DMS79 (cell line): ENCODE results near the gene SRMS.

Experiments used
- DNase-seq: peaks from one replicate; lab custom pipeline; 2025; lab: John Stamatoyannopoulos, UW

SRMS gene

DNA sequence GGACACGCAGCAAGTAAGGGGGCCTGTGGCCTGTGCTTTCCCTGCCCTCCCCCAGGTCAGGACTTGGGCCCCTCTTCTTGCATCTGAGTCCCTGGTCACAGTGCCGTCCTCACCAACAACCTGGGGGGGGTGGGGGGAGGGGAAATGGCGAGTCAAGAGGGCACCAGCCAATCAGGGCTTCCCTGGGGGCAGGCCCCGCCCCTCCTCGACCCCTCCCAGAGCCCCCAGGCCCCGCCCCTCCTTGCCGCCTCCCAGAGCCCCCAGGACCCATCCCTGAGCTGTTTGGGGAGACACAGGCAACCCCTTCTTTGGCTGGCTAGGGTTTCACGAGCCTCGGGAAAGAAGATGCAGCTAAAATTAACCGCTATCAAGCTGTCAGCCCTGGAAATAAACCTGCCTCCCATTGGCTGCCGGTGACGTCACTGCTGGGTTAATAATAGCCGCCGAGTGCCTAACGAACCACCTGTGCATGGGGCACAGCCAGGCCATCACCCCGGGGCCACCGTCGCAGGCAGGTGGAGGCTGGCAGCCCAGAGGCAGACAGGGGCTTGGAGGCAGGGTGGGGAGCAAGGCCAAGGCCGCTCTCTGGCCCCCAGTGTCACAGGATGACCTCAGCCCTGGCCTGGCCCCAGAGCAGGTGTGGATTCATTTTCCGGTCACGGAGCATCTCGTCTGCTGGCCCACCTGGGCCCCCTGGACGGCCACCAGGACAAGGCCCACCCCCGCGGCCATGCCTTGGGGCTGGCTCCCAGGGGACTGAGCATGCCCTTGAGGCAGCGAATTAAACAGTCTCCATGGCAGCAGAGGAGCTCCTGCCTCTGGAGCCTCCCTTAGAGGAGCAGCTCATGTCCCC is 45.5 kb downstream of the SRMS start:
- peak; percentile 89 for DNase-seq

- DNase-seq = no peak
These were observed 46.4 kb downstream of the SRMS start for GRCh38 chr20:63500902-63501817.

DNA sequence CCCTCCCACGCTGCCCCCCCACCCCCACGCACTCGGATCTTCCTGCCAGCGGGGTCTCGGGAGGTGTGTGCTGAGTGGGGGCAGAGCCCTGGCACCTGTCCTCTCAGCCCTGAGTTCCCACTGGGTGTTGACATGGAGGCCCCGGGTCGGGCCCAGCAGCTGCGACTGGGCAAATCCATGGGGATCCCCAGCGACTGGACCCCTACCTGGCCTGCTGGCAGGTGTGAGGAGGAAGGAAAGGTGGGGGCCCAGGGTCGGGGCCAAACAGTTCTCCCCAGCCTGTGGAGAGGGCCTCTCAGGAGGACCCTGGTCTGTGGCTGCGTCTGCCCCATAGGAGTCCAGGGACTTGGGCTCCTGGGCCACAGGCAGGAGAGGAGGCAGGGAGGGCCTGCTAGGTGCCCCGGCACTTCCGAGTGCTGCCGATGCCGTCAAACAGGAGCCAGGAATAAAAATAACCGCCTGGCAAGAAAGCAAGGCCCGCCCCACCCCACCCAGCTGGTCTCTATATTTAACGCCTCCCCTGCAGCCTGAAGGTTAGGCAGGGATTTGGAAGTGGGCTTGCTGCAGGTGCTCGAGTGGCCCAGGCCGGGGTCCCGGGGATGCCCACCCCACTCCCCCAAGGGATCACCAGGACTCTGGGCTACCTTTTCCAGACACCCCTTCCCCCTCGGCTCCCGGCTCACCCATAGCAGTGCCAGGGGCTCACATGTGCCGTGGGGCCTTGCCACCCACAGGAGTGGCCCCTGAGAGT is 47.2 kb downstream of the SRMS start:
- no peak for DNase-seq

GRCh38 chr20:63499338-63499969 is 48.1 kb downstream of the SRMS start:
- DNase-seq = no peak

- DNase-seq = no peak
These were observed 48.6 kb downstream of the SRMS start, which contains the start of gene EEF1A2 for GRCh38 chr20:63498960-63499337. EEF1A2 (minus strand) TSS chr20:63499083; CDS start chr20:63497763, 1,320 bp downstream.

DNA sequence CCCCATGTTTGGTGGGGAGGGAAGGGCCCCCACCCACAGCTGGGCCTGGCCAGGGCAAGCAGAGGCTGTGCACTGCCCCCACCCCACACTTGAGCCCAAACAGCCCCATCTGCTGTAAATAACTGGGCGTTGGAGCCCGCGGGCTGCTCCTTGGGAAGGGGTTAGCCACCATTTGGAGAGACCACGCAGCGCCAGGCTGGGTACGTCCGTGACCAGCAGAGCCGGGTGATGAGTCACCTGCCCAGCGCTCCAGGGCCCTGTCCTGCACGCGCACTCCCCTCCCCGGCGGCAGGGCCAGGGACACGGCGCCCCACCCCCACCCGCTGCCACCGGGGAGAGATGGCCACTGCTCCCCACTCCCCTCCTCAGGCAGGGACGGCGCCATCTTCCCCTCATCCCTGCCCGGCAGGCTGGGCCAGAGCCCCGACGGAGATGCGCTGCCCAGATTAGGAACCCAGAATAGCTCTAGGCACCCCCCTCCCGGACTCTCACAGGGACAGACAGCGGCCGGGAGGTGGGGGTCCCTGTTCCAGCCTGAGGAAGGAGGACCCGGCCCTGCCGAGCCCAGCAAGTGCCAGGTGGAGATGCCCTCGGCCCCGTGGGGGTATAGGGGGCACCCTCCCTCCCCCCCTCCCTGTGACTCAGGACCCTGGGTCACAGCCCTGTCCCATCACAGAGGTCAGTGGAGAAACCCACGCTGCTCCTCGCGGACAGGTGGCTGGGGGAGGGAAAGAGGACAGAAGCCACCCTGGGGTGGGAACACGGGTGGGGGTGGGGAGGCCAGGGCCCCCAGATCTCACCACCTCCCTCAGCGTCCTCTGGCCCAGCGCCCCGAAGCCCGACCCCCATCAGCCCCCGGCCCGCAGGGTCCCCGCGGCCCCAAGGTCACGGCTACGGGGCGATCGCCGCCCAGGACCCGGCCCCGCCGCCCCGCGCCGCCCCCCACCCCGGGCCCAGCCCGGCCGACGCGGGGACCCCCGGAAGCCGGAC is 49.3 kb downstream of the SRMS start:
- peak; percentile 47 for DNase-seq

- no peak for DNase-seq
These were observed 50.2 kb downstream of the SRMS start for GRCh38 chr20:63497138-63497945.

DNA sequence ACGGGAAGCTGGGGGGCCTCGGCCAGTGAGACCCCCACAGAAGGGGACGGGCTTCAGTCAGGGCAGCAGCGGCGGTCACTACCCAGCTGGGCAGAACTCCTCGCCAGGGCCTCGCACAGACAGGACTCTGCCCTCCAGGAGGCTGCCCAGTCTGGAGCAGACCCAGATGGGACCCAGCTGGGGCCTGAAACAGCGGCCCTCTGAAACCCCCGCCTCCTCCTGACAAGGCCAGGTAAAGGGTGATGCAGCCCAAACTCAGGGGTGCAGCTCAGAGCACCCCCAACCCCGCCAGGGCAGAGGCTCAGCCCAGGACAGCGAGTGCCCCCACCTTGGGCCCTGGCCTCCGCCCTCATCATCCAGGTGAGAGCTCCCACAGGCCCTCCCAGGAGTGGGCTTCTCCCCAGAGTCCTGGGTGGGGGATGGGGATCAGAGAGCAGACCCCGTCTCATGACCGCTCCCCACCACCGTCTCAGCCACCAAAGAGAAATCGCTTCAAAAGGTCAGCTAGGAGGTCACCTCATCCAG is 50.9 kb downstream of the SRMS start:
- DNase-seq = no peak

DNA sequence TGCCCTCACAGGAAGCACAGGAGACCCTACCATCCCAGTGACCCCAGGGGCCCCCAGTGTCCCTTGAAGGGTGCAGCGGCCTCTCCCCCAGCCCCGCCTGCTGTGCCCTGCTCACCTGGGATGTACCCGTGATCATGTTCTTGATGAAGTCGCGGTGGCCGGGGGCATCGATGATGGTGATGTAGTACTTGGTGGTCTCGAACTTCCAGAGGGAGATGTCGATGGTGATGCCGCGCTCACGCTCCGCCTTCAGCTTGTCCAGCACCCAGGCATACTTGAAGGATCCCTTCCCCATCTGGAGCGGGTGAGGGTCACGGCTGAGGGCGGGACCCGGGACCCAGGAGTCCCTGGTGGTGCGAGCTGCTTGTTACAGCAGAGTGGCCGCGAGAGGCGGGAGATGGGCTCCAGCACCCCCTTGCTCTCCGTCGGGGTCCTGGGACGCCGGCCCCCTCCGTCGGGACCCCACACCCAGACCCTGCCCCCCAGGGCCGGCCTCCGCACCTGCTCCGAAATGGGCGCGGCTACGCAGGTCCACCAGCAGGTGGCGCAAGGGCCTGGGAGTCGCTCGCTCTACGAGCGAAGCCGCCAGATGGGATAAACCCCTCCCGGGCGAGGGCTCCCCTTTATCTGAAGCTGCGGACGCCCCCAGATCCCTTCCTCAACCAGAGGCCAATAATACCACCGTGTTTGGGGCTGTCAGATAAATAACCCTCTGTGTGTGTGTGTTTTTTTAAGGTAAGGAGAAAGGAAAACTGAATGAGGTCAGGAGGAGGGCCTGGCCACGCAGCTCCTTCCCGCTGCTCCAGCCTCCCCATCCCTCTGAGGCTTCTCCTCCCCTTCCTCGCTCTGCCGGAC is 51.6 kb downstream of the SRMS start:
- no peak for DNase-seq

DNA sequence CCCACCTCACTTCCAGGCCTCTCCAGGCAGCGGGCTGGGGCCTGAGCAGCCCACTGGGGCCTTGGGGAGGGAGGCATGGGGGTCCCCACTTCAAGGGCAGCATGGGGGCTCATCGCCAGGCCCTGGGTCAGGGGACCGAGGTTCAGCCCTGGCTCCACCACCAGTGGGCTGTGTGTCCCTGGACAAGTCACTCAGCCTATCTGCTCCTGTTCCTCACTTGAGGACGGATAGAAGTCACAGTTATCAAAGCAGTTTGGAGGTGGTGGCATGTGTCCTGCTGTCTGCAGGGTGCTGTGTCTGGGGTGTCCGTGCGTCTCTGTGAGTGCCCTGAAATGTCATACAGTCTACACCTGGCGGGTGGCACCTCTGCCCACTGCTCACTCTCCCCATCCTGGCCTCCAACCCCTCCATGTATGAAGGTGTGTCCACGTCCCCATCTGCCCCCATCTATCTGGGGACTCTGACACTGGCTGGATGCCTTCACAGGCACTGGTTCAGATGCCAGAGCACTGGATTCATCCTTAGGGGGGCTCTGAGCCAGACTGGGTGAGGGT is 52.3 kb downstream of the SRMS start:
- no peak for DNase-seq

DNA sequence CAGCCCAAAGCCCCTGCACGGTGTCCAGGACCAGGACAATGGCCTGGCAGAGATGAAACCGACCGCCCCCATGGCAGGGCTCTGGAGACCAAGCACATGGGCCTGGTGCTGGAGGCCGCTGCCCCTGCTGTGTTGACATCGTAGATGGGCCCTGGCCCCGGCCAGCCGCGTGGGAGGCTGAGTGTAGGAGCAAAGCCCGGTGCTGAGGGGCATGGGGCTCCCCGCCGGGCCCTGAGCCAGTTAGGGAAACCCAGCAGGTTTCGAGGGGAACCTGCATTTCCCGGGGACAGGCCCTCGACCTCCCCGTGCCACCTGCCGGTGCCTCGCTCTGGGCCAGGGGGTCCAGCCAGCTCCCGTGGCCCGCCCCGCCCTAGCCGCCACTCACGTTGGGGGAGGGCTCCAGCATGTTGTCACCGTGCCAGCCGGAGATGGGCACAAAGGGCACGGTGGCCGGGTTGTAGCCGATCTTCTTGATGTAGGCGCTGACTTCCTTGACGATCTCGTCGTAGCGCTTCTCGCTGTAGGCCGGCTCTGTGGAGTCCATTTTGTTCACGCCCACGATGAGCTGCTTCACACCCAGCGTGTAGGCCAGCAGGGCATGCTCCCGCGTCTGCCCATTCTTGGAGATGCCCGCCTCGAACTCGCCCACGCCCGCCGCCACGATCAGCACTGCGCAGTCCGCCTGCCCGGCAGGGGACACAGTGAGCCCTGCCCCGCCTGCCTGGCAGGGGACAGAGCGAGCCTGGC is 53.0 kb downstream of the SRMS start:
- DNase-seq = no peak

DNA sequence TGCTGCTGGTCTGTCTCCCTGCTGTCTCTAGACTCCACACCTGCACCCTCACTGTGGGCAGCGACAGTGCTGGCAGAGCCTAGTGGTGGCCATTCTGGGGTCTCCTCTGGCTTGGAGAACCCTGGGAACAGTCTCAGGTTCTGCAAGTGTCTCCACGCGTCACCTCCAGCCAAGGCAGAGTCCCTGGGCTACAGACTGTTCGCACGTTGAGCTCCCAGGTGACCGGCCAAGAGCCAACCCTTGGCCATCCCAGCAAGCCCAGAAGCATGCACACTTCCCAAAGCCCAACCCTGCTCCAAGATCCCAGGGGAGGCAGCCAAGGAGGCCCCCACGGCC is 53.5 kb downstream of the SRMS start:
- DNase-seq = no peak

DNA sequence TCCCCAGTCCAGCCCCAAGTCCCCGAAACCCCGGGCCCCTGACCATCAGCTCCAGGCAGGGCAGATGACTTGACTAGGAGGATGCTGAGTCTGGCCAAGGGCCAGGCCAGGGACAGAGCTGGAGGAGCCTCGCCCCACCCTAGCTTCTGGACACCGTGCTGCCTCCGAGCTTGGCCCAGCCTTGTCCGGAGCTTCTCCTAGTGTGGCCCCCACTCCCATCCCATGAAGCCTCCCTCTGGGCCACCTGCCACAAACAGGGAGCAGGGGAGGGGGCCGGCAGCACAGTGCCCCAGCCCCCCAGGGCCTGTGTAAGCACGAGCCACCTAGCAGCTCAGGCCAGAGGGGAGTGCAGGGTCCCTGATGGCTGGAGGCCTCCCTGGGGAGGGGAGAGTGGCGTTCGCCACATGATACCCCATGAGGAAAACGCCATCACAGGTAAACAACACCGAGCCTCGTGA is 54.0 kb downstream of the SRMS start:
- DNase-seq = no peak

- DNase-seq = no peak
These were observed 54.6 kb downstream of the SRMS start for GRCh38 chr20:63492982-63493381.

GRCh38 chr20:63492518-63492917 is 55.0 kb downstream of the SRMS start:
- DNase-seq = no peak

DNA sequence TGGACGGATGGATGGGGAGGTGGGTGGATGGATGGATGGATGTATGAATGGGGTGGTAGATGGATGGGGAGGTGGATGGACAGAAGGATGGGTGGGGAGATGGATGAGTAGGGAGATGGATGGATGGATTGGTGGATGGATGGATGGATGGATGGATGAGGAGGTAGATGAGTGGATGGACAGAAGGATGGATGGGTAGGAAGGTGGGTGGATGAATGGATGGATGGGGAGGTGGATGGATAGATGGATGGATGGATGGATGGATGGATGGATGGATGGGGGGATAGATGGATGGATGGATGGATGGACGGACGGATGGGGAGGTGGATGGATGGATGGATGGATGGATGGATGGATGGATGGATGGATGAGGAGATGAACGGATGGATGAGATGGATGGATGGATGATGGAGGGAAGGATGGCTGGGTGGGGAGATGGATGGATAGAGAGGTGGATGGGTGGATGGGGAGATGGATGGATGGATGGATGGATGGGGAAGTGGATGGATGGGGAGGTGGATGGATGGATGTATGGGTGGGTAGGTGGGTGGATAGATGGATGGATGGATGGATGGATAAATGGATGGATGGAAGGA is 55.8 kb downstream of the SRMS start:
- no peak for DNase-seq

DNA sequence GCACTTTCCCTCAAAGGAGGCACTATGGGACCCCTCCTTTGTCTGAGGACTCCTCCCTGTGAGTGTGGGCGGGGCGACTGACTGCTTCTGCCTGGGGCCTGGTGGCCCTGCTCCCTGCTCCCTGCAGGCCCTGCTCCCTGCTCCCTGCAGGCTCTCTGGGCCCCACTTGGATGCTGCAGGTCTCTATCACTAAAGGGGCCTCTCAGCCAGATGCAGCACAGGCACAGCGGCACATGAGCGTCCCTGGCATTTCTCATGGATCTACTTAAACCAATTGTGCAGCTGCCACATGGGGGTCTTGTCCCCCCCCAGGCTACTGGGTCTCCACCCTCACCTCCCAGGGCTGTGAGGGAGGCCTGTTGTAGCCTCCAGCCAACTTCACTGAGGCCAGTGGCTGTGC is 56.5 kb downstream of the SRMS start:
- no peak for DNase-seq
